ENCODE results near the gene THAP11.

- TF ChIP-seq CTCF (IDR thresholded peaks at IDR 0.05) (no peak), POLR2A (IDR thresholded peaks at IDR 0.05) (no peak), POLR2AphosphoS5 (IDR thresholded peaks at IDR 0.05) (no peak)
These were observed 39.6 kb downstream of the THAP11 start for GRCh38 chr16:67881621-67882161.

All from upper lobe of left lung (tissue), 4 donors.